Activated T-cell treated with anti-CD3 and anti-CD28 coated beads for 48 hours (primary cell): ENCODE measurements around the gene CASZ1.

Experiments
- DNase-seq: peaks from one replicate; pipeline ENCODE4 v3.0.0-alpha.2; 2020; ENCODE audit warnings: low read depth

Gene CASZ1

GRCh38 chr1:10623686-10624145 is 172.7 kb downstream of the CASZ1 start:
- no peak for DNase-seq

GRCh38 chr1:10622910-10623685 is 173.3 kb downstream of the CASZ1 start:
- no peak for DNase-seq

- no peak for DNase-seq
Measured at GRCh38 chr1:10621906-10622305, 174.5 kb downstream of the CASZ1 start.

GRCh38 chr1:10620776-10621175 is 175.7 kb downstream of the CASZ1 start:
- DNase-seq: no peak

- DNase-seq: no peak
Measured at GRCh38 chr1:10617931-10618885, 178.2 kb downstream of the CASZ1 start.

- no peak for DNase-seq
Measured at GRCh38 chr1:10617318-10617717, 179.1 kb downstream of the CASZ1 start.

GRCh38 chr1:10616696-10617095 is 179.8 kb downstream of the CASZ1 start:
- no peak for DNase-seq

GRCh38 chr1:10615932-10616671 is 180.3 kb downstream of the CASZ1 start:
- no peak for DNase-seq

- DNase-seq: no peak
Measured at GRCh38 chr1:10615332-10615731, 181.1 kb downstream of the CASZ1 start.

- no peak for DNase-seq
Measured at GRCh38 chr1:10614377-10615225, 181.8 kb downstream of the CASZ1 start.

GRCh38 chr1:10613861-10614260 is 182.6 kb downstream of the CASZ1 start:
- no peak for DNase-seq

- DNase-seq: no peak
Measured at GRCh38 chr1:10613340-10613739, 183.1 kb downstream of the CASZ1 start.

- DNase-seq: no peak
Measured at GRCh38 chr1:10612436-10613160, 183.8 kb downstream of the CASZ1 start.

- no peak for DNase-seq
Measured at GRCh38 chr1:10610901-10611600, 185.4 kb downstream of the CASZ1 start.

- no peak for DNase-seq
Measured at GRCh38 chr1:10608690-10609089, 187.8 kb downstream of the CASZ1 start.

- DNase-seq: no peak
Measured at GRCh38 chr1:10607228-10607627, 189.2 kb downstream of the CASZ1 start.

GRCh38 chr1:10606064-10606463 is 190.4 kb downstream of the CASZ1 start:
- DNase-seq: no peak

GRCh38 chr1:10604966-10605365 is 191.5 kb downstream of the CASZ1 start:
- no peak for DNase-seq

GRCh38 chr1:10602936-10603335 is 193.5 kb downstream of the CASZ1 start:
- no peak for DNase-seq
